ENCODE data around the gene SPATS1.

GRCh38 chr6:44367681-44368080, 25.2 kb downstream of the SPATS1 start:
- TF ChIP-seq, protein P1, sequence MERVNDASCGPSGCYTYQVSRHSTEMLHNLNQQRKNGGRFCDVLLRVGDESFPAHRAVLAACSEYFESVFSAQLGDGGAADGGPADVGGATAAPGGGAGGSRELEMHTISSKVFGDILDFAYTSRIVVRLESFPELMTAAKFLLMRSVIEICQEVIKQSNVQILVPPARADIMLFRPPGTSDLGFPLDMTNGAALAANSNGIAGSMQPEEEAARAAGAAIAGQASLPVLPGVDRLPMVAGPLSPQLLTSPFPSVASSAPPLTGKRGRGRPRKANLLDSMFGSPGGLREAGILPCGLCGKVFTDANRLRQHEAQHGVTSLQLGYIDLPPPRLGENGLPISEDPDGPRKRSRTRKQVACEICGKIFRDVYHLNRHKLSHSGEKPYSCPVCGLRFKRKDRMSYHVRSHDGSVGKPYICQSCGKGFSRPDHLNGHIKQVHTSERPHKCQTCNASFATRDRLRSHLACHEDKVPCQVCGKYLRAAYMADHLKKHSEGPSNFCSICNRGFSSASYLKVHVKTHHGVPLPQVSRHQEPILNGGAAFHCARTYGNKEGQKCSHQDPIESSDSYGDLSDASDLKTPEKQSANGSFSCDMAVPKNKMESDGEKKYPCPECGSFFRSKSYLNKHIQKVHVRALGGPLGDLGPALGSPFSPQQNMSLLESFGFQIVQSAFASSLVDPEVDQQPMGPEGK (CRISPR knock-in tag; IDR thresholded peaks at IDR 0.05; ENCODE audit: borderline replicate concordance), result no peak
- TF ChIP-seq TCF4 (CRISPR knock-in tag; IDR thresholded peaks at IDR 0.05; ENCODE audit: borderline replicate concordance), result no peak
- TF ChIP-seq ZFP30 (CRISPR knock-in tag; IDR thresholded peaks at IDR 0.05), result no peak
- no peak for TF ChIP-seq BACH2 (CRISPR knock-in tag; IDR thresholded peaks at IDR 0.05; ENCODE audit: borderline replicate concordance)
- no peak for TF ChIP-seq TOX (CRISPR knock-in tag; IDR thresholded peaks at IDR 0.05; ENCODE audit: borderline replicate concordance)
- no peak for TF ChIP-seq ZC3H10 (CRISPR knock-in tag; IDR thresholded peaks at IDR 0.05)
- no peak for TF ChIP-seq ESRRG (CRISPR knock-in tag; IDR thresholded peaks at IDR 0.05)
- TF ChIP-seq ARNTL (CRISPR knock-in tag; IDR thresholded peaks at IDR 0.05; ENCODE audit: borderline replicate concordance, low read depth), result no peak
- no peak for TF ChIP-seq ZFP3 (CRISPR knock-in tag; IDR thresholded peaks at IDR 0.05)
- TF ChIP-seq SNAI2 (CRISPR knock-in tag; IDR thresholded peaks at IDR 0.05), result no peak
- no peak for TF ChIP-seq CREB5 (CRISPR knock-in tag; IDR thresholded peaks at IDR 0.05; ENCODE audit: low read depth)
- TF ChIP-seq CSDC2 (CRISPR knock-in tag; IDR thresholded peaks at IDR 0.05), result no peak
- TF ChIP-seq ISL1 (CRISPR knock-in tag; IDR thresholded peaks at IDR 0.05), result no peak
- no peak for TF ChIP-seq CSRNP3 (CRISPR knock-in tag; IDR thresholded peaks at IDR 0.05)

Measured in SK-N-SH treated with all-trans-retinoic acid at 6 μM for 48 hours (cell line).